ENCODE results near the gene TNK1. TPM values are rescaled to one million over a fixed set of nuclear protein-coding genes. Genes with fewer than 3 reads are reported as not detected.

The TNK1 gene
- polyA plus RNA-seq, 3 donors = 5.1 to 9.0 (median 6.0) TPM

- DNase-seq (ENCODE audit: extremely low read depth in 1 of 11, low read depth in 9 of 11, low spot score in 4 of 11) = no peak
These were observed 24.7 kb downstream of the TNK1 start for GRCh38 chr17:7405350-7406234.

GRCh38 chr17:7406235-7406825 is 25.4 kb downstream of the TNK1 start:
- no peak for DNase-seq (ENCODE audit: extremely low read depth in 1 of 11, low read depth in 9 of 11, low spot score in 4 of 11)

GRCh38 chr17:7407082-7407481 is 26.2 kb downstream of the TNK1 start:
- DNase-seq (ENCODE audit: extremely low read depth in 1 of 11, low read depth in 9 of 11, low spot score in 4 of 11) = no peak

- no peak for DNase-seq (ENCODE audit: extremely low read depth in 1 of 11, low read depth in 9 of 11, low spot score in 4 of 11)
These were observed 26.8 kb downstream of the TNK1 start, which contains the start of gene NLGN2 for GRCh38 chr17:7407485-7408251. TSS of gene NLGN2 (plus strand) at chr17:7407845. CDS start at chr17:7408256, 411 bp downstream.

GRCh38 chr17:7408252-7408727 is 27.4 kb downstream of the TNK1 start:
- no peak for DNase-seq (ENCODE audit: extremely low read depth in 1 of 11, low read depth in 9 of 11, low spot score in 4 of 11)

- no peak for DNase-seq (ENCODE audit: extremely low read depth in 1 of 11, low read depth in 9 of 11, low spot score in 4 of 11)
These were observed 28.0 kb downstream of the TNK1 start for GRCh38 chr17:7408863-7409262.

- no peak for DNase-seq (ENCODE audit: extremely low read depth in 1 of 11, low read depth in 9 of 11, low spot score in 4 of 11)
These were observed 28.8 kb downstream of the TNK1 start for GRCh38 chr17:7409716-7410115.

GRCh38 chr17:7410634-7411426 is 29.9 kb downstream of the TNK1 start:
- DNase-seq (ENCODE audit: extremely low read depth in 1 of 11, low read depth in 9 of 11, low spot score in 4 of 11) = no peak

GRCh38 chr17:7411427-7411750 is 30.5 kb downstream of the TNK1 start:
- no peak for DNase-seq (ENCODE audit: extremely low read depth in 1 of 11, low read depth in 9 of 11, low spot score in 4 of 11)

- DNase-seq (ENCODE audit: extremely low read depth in 1 of 11, low read depth in 9 of 11, low spot score in 4 of 11) = no peak
These were observed 32.6 kb downstream of the TNK1 start for GRCh38 chr17:7413346-7413985.

GRCh38 chr17:7414837-7415236 is 33.9 kb downstream of the TNK1 start:
- no peak for DNase-seq (ENCODE audit: extremely low read depth in 1 of 11, low read depth in 9 of 11, low spot score in 4 of 11)

GRCh38 chr17:7415784-7416183 is 34.9 kb downstream of the TNK1 start:
- DNase-seq (ENCODE audit: extremely low read depth in 1 of 11, low read depth in 9 of 11, low spot score in 4 of 11) = no peak

GRCh38 chr17:7416323-7416722 is 35.4 kb downstream of the TNK1 start:
- no peak for DNase-seq (ENCODE audit: extremely low read depth in 1 of 11, low read depth in 9 of 11, low spot score in 4 of 11)

GRCh38 chr17:7417056-7417655 is 36.3 kb downstream of the TNK1 start:
- no peak for DNase-seq (ENCODE audit: extremely low read depth in 1 of 11, low read depth in 9 of 11, low spot score in 4 of 11)

- no peak for DNase-seq (ENCODE audit: extremely low read depth in 1 of 11, low read depth in 9 of 11, low spot score in 4 of 11)
These were observed 37.7 kb downstream of the TNK1 start for GRCh38 chr17:7418472-7419152.

GRCh38 chr17:7419819-7420610 is 39.1 kb downstream of the TNK1 start, which contains the start of gene SPEM1:
TSS of gene SPEM1 (plus strand) at chr17:7420324. CDS start at chr17:7420385, 61 bp downstream.
- DNase-seq (ENCODE audit: extremely low read depth in 1 of 11, low read depth in 9 of 11, low spot score in 4 of 11) = peak in 1 of 11 donors; percentile 48

- no peak for DNase-seq (ENCODE audit: extremely low read depth in 1 of 11, low read depth in 9 of 11, low spot score in 4 of 11)
These were observed 40.3 kb downstream of the TNK1 start for GRCh38 chr17:7421186-7421585.

All from renal cortex interstitium (tissue), 11 donors.